ENCODE measurements around the gene OR1D2. TPM values are rescaled to one million over a fixed set of nuclear protein-coding genes. Genes with fewer than 3 reads are reported as not detected.

The OR1D2 gene
- total and polyA plus RNA-seq, 2 experiments from 2014 or later: not detected

GRCh38 chr17:3039736-3040135, 64.5 kb downstream of the OR1D2 start:
- no peak overlapping the region for H3K4me3 ChIP-seq
- no peaks in the 10 kb centered on the region for H3K4me1 ChIP-seq (ENCODE audit: low read depth)
- H3K9me3 ChIP-seq (ENCODE audit: low read depth): no peaks in the 10 kb centered on the region
- no peaks in the 10 kb centered on the region for H3K27me3 ChIP-seq
- H3K27ac ChIP-seq: no peak overlapping the region
- DNase-seq (ENCODE audit: low read depth in 1 of 2, low spot score in 1 of 2): peak in 1 of 2 donors; percentile 83
- no peaks in the 10 kb centered on the region for H3K36me3 ChIP-seq
- no peak for TF ChIP-seq CTCF (IDR thresholded peaks at IDR 0.05; ENCODE audit: low read depth, low read length)

- TF ChIP-seq CTCF (IDR thresholded peaks at IDR 0.05; ENCODE audit: low read depth, low read length): no peak
- H3K4me3 ChIP-seq: no peak overlapping the region
- no peaks in the 10 kb centered on the region for H3K27me3 ChIP-seq
- H3K4me1 ChIP-seq (ENCODE audit: low read depth): no peaks in the 10 kb centered on the region
- no peaks in the 10 kb centered on the region for H3K9me3 ChIP-seq (ENCODE audit: low read depth)
- H3K27ac ChIP-seq: no peak overlapping the region
- no peak for DNase-seq (ENCODE audit: low read depth in 1 of 2, low spot score in 1 of 2)
- H3K36me3 ChIP-seq: no peaks in the 10 kb centered on the region
Observed at GRCh38 chr17:3038941-3039340, 65.3 kb downstream of the OR1D2 start.

Other genes with a start within 250 kb of the OR1D2 start
- gene OR1D5, start 40.8 kb downstream of the OR1D2 start, total RNA-seq: not detected in 2 replicates
- gene OR1D5, start 40.8 kb downstream of the OR1D2 start, polyA plus RNA-seq: not detected in 2 replicates
- gene OR1G1, start 23.1 kb upstream of the OR1D2 start, total RNA-seq: not detected in 2 replicates
- not detected in 2 replicates for gene OR1G1, start 23.1 kb upstream of the OR1D2 start, polyA plus RNA-seq
- not detected in 2 replicates for gene OR1A2, start 93.1 kb upstream of the OR1D2 start, total RNA-seq
- not detected in 2 replicates for gene OR1A2, start 93.1 kb upstream of the OR1D2 start, polyA plus RNA-seq
- gene OR1A1, start 103.2 kb upstream of the OR1D2 start, total RNA-seq: not detected in 2 replicates
- not detected in 2 replicates for gene OR1A1, start 103.2 kb upstream of the OR1D2 start, polyA plus RNA-seq
- gene OR3A1, start 193.9 kb upstream of the OR1D2 start, total RNA-seq: not detected in 2 replicates
- not detected in 2 replicates for gene OR3A1, start 193.9 kb upstream of the OR1D2 start, polyA plus RNA-seq

Data from cardiac muscle cell (in vitro differentiated cells and primary cell).